Midbrain (tissue), 1 donor: ENCODE measurements around the gene ZIC4.

Experiments used
- DNase-seq: peaks from one replicate; lab custom pipeline; 2025; lab: John Stamatoyannopoulos, UW

Gene ZIC4

DNA sequence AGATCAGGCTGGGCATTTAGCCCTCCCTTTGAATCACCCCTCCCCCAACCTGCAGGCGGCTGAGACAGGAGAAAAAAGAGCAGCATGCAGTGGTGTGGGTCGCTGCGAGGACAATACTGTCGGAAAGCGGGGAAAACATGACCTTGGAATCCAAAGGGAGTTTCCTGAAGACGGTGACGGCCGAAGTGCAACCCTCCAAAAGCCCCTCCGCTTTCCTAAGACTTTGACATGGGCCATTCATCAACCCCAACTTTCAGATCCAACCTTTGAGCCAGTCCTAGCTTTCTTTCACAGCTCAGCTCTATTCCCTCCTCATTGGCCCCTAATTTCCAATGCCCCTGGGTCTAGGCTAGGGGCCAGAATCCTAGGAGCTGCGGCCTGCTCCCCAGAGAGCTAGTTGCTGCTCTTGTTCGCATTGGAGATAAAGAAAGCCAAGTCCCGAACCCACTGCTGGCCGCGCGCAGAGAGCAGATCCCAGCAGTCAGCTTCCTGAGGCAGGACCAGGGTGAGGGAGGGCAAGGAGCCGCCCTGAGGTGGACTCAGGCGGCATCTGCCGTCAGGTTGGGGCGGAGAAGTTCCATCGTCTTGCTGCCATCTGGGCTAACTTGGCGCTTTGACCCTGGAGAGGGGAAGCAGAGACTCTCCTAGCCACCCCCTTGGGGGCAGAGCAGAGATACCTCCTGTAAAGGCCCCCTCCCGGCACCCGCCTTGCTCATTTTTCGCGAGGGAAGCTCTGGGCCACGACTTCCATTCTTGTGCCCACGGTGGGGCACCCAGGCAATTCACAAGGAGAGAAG is 914 bp downstream of the ZIC4 start:
- DNase-seq, result no peak

GRCh38 chr3:147404800-147405230 is 1.5 kb downstream of the ZIC4 start:
- DNase-seq, result no peak

- no peak for DNase-seq
These were observed 2.1 kb downstream of the ZIC4 start for GRCh38 chr3:147404000-147404799.

DNA sequence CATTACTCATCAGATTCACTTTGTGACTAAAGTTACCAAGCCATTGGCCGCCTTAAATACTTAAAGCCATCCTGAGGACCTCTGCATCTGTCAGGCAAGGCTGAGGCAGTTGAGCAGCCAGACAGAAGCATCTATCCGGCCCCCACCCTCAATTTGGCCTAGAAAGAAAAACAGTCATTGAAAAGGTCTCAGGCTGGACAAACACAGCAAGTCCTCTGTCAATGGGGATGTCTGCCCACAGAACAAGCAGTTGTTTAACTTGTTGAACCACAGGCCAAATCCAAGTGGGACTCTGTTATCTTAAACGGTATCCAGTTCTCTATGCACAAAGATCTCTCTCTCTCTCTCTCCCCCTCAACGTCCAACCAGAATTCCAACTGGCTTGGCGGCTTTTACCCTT is 2.8 kb downstream of the ZIC4 start:
- no peak for DNase-seq

DNA sequence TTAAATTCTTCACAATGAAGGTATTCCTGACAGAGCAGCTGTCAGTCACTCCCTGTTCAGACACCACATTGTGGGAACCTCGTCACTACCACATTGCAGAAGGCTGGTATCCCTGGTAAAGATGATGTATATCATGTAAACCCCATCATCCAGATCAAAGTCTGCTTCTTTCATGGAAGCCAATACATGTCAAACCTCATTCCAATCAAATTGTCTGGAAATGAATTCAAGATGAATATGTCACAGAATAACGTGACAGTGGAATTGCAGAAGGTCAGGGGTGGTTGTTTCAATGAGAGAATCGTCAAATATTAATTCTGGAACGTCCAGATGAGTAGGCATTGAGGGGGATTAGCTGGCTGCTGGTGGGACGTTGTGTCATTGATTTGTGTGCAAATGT is 4.2 kb downstream of the ZIC4 start:
- DNase-seq, result no peak

DNA sequence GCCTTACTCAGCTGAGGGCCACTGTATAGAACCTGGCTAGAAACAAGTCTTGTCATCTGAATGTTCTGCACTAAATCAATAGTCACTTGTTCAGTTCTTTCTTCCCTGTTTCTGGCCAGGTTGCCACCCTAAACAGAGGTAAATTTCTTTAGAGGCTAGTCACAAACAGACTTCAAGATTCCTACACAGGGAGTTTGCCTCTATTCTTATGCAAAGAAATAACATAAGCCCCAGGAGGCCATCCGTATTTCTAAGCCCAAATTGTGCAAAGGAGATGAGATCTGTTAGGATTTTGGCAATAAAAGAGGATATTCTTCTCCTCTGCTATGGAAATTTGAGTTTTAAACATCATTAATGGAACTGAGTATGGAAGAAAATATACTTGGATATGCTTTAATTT is 4.9 kb downstream of the ZIC4 start:
- DNase-seq, result no peak

DNA sequence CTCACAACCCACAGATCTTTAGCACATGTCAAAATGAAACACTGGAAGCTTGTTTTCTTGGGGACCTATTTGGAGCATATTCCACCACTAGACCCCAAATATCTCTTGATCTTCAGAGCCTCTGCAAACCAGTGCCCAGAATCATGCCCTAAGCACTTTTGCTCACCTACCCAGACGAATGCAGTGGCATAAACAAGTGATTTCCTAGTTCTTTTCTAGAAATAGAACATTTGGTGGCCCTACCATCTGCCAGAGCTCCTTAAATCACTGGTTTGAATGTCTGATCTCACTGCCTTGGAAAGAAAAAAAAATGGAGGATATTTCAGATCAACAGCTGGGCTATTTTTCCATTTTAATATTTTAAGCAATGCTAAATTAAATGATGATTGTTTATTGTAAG is 5.3 kb downstream of the ZIC4 start:
- no peak for DNase-seq

DNA sequence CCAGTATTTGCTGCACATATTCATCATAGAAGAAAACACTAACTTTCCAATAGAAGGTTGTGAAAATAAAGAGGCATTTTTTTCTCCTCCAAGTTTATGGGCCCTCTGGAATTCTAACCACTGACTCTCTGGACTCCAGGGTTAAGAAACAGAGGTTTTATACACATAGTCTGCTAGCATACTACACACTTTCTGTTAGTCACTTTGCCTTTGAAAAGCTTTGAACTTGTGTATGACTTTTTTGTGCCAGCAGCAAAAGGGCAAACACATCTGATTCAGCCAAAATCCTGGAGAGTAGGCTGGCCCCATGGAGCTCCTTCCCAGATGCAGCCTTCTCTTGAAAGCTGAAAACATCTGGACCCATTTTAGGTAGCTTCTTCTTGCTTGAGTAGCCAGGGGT is 6.2 kb downstream of the ZIC4 start:
- DNase-seq, result no peak

DNA sequence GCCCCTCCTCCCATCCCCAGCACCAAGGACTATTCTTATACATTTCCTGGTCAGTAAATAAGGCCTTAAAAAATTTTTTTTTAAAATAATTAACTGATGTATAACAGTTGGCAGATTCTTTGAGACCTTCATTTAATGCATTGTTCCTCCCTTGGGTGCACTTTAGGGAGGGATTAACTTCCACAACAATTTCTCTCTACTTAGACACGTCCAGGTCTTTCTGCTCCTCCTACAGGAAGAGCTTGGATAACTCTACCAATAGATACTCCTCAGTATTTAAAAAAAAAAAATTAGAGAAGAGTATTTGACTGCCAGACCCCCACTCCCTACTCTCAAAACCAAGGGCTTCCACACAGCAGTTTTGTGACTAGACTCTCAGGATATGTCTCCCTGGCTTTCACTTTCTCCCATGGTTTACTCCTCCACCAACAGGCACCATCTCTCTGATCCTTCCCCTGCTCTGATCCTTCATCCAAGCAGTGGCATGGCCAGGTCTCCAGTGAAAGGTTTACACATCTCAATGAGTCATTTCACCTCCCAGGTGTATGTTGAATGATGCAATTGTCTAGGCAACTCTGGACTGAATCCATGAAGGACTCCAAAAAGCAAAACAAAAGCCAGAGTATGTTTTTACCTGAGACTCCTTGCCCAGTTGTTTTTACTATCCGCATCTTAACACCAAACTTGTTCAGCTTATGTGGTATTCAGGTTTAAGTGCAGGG is 7.4 kb downstream of the ZIC4 start:
- DNase-seq, result no peak

- no peak for DNase-seq
These were observed 8.2 kb downstream of the ZIC4 start for GRCh38 chr3:147397875-147398812.

DNA sequence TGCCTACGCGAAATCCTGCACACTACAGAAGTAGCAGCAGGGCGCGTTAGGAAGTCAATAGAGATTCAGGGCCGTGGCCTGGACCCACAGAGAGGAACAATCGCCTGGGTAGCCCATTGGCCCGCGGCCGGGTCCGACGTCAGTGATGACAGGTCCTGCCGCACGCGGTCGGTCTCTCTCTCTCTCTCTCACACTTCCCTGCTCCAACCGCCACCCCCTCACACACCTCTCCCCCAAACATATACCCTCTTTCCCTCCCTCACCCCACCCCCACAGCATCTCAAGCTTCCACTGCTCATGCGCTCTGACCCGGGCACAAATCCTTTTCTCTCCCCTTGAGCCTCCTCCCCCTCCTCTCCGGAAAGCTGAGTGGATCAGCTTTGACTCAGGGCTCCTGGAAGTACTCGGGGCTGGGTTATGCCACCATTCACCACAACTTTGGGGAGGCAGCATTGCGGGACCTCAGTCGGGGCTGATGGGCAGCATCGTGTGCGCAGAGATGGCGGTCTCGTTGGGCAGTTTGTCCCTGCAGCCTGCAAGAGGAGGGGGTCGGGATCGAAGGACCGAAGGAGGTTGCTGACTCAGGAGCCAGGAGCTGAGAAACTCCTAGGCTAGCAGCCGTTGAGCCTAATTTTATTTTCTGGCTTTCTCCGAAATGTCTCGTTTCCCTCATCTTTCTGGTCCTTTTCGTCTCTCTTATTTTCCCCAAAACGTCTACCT is 9.0 kb downstream of the ZIC4 start:
- DNase-seq, result peak; percentile 37

DNA sequence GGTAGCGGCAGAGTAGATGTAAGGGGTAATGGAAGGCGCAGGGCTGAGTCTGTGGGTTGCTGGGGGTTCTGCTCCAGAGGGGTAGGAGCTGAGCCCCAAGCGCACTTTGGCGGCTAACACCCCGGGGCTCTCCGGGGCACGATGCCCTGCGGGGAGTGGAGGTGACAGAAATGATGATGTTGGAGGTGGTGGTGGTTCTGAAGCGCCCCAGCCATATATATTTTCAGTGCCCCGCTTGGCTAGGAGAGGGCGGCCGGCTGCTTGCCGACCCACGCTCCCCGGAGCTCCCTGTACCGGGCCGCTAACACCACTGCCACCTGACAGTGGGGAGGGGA is 9.7 kb downstream of the ZIC4 start:
- DNase-seq, result no peak

DNA sequence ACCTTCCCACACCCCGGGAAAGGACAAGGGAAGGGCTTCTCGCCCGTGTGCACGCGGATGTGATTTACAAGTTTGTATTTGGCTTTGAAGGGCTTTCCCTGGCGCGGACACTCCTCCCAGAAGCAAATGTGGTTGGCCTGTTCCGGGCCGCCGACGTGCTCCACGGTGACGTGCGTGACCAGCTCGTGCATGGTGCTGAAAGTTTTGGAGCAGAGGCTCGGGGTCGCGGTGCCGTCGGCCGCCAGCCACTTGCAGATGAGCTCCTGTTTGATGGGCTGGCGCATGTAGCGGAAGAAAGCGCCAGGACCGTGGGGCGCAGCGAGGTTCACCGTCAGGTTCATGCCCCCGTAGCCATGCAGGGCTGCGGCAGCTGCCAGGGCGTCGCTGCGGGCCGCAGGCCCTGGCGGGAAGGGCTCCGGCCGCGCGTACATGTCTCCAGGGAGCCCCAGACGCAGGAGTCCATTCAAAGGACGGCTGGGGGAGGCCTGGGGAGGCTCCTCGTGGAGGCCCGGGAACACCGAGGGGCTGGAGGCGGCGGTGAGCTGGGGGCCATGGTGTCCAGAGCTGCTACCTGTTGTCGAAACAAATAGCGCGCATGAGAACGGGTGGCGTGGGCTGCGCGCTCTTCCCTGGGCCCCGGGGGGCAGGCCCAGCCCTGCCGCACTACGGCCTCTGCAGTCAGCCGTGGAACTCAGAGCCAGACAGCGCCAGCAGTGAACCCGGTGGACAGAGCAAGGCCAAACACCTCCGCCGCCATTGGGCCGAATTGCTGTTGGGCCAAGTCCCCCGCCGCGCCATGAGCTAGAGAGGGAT is 10.2 kb downstream of the ZIC4 start:
- no peak for DNase-seq

DNA sequence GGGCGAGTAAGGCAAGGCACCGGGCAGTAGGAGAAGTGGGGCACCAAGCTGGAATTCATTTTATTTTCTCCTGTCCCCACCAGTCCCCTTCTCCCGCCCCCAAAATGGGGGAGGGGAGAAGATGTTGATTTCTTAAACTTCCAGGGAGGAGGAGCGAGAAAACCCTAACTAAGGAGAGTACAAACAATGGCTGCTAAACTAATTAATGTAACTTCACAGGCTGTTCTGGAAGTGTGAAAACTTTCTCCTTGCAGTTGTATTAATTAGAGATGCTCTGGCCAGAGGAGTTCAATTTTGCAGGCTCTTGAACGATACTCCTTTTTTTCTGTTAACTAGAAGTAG is 11.5 kb downstream of the ZIC4 start:
- no peak for DNase-seq

GRCh38 chr3:147393943-147394883 is 12.1 kb downstream of the ZIC4 start:
- DNase-seq, result no peak

DNA sequence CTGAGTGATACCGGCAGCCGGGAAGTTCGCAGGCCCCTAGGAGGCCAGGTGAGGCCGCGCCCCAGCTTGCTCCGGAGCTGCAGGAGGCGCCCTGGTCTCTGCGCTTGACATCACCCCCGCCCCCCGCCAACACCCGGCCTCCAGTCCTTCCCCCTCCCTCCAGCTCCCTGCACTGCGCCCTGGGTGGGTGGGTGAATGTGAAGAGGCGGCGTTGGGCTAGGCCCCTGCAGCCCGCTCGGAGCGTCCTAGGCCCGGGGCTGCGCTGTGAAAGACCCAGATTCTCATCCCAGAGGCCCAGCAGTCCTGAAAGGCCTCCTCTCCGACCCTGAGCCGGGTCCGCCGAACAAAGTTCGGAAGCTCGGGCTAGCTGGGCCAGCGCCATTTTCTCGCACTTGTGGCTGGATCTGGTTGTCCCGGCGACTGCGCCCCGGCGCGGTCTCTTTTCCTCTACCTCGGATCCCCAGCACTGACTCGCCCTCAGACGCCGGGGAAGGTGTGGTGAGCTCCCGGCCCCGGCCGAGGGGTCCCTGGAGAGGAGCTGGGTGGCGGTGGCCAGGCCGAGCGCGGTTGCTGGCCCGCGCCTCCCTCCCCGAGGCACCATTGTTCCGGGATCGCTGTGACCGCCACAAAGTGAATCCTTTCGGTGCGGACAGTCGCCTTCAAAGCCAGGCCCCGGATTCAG is 12.9 kb downstream of the ZIC4 start:
- peak; percentile 66 for DNase-seq

- no peak for DNase-seq
These were observed 13.8 kb downstream of the ZIC4 start for GRCh38 chr3:147392625-147392946.

DNA sequence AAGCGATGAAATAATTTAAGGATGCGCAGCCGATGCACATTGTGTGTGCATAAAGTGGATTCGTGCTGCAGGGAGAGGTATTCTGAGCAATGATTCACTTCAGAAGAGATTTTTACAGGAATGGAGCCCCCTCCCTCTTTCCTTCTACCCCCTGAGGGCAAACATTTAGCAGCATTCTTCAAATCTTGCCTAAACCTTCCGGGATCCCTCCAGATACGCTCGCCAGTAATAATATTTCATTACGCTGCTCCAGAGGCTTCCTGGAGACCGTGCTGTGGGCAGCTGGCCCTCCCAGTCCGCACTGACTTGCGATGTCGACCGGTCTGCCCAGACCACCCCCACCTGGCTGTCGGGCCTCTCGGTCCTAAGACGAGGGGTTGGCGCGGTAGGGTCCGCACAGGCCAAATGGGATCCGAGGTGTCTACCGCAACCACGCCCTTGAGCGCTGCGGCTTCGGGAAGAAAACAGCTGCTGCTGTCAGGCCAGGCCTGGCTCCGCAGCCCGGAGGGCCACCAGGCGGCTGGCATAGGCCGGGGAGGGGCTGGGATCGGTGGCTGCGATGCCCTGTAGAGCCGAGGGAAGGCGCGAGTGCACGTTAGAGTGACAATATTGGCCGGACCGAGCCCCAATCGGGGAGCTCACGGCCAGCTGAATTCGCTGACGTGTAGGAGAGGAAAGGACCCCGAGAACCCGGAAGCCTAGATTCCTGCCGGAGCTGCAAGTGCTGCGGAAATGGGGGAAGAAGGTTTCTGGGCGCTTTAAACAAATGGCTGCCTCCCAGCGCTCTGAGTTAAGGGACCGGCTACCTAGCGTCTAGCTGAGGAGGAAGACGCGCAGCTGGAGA is 14.3 kb downstream of the ZIC4 start:
- DNase-seq, result peak; percentile 86
